ENCODE results near the gene CACFD1.
A peak's percentile ranks its signal among the peaks of the same experiment; 100 is the strongest.

Gene CACFD1

DNA sequence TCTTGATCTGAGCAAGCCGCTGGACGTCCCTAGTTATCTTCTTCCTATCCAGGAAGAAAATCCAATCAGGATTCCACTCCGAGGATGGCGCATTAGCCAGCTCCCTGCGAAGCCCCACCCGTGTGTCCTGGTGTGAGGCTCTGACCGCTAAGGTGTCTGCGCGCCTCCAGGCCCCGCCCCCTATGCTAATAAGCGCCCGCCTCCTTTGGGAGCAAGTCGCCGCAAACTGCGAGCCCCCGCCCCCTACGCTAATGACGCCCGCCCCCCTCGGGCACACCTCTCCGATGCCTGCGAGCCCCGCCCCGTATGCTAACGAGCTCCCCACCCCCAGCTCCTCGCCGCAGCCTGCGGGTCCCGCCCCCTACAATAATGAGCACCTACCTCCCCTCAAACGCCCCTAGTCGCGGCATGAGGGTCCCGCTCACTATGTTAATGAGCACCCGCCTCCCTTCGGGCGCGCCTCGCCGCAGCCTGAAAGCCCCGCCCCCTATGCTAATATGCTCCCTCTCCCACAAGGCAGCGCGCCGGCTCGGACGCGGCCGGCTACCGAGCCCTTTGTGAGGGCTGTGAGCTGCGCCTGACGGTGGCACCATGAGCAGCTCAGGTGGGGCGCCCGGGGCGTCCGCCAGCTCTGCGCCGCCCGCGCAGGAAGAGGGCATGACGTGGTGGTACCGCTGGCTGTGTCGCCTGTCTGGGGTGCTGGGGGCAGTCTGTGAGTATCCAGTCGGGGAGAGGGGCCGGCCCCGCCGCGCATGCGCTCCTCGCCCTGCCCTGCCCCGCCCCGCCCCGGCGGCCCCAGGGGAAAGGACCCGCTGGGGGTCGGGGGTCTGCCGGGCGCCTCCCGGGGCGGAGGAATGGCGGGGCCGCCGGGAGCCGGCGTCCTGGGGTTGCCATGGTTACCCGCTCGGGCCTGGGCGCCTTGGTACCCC lies at the start of gene CACFD1:
Gene CACFD1 (plus strand): TSS at position 503 of the 929 bp plus-strand sequence. CDS start 89 bp downstream, at position 592.
- H3K4me3 ChIP-seq (ENCODE audit: low read length): peak within 1 kb of the TSS; percentile 80
- TF ChIP-seq, protein P1, sequence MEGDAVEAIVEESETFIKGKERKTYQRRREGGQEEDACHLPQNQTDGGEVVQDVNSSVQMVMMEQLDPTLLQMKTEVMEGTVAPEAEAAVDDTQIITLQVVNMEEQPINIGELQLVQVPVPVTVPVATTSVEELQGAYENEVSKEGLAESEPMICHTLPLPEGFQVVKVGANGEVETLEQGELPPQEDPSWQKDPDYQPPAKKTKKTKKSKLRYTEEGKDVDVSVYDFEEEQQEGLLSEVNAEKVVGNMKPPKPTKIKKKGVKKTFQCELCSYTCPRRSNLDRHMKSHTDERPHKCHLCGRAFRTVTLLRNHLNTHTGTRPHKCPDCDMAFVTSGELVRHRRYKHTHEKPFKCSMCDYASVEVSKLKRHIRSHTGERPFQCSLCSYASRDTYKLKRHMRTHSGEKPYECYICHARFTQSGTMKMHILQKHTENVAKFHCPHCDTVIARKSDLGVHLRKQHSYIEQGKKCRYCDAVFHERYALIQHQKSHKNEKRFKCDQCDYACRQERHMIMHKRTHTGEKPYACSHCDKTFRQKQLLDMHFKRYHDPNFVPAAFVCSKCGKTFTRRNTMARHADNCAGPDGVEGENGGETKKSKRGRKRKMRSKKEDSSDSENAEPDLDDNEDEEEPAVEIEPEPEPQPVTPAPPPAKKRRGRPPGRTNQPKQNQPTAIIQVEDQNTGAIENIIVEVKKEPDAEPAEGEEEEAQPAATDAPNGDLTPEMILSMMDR (conservative IDR thresholded peaks at IDR 0.05; ENCODE audit: low read length): no peak
- peak; percentile 83 for DNase-seq (ENCODE audit: low read depth)

DNA sequence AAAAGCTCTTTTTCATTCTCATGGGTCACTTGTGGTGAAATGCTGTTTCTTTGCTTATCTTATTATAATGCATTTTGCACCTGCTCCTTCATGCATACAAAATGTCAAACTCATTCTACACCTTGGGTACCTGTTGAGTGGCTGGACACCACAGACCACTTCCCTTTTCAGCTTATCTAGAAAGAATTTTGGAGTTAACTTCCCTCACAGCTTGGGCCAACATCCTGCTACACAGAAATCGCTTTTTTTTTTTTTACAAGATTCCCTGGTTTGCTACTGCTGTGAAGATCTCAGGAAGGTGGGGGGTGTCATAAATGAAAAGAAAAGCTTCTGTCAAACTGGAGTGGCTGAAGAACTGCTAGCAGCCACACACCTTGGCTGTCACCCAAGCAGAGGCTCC lies 44.6 kb upstream of the CACFD1 start:
- DNase-seq (ENCODE audit: low read depth): no peak
- TF ChIP-seq, protein P1 (conservative IDR thresholded peaks at IDR 0.05; ENCODE audit: low read length): no peak
- H3K4me3 ChIP-seq (ENCODE audit: low read length): no peak overlapping the region

DNA sequence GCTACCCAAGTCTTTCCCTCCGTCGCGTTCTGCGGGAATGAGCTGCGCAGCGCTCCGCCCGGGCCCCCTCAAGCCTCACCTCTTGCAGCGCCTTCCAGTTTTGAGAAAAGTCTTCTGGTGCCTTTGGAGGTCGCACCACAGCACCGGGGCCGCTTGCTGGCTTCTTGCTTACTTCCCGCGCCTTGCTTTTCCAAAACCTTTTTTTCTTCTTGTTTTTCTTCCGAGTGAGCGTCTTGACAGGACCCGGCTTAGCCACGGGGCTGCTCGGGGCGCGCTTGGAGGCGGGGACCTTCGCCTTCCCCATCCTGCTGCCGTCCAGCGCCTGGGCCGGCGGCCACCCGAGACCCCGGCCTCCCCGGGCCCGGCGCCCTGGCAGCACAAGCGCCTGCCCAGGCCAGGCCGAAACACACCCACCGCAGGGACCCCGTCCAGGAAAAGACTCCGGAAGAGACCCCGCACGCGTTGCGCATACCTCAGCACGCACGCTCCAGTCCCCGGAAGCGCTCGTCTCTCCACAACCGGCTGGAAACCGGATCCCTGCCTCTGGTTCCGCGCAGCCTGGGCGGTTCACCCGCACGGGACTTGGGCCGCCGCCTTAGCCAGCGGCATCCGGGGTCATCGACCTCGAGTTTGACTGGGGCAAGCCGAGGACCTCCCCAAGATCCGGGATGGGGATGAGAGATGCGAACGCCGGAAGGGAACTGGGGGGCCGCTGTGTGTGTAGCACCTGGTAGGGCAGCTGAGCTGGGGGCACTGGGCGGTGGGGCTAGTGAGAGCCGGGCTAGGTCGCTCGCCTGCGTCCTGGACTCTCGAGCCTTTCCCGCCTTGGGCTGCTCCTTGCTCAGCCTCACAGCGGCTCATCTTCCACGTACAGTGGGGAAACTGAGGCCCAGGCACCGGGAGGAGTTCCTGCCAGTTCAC lies 42.0 kb upstream of the CACFD1 start, which contains the start of gene REXO4:
Gene REXO4 (minus strand): TSS at position 470 of the 921 bp plus-strand sequence. CDS start 166 bp downstream, at position 304.
- TF ChIP-seq, protein P1 (conservative IDR thresholded peaks at IDR 0.05; ENCODE audit: low read length): no peak
- DNase-seq (ENCODE audit: low read depth): peak; percentile 86
- H3K4me3 ChIP-seq (ENCODE audit: low read length): peak within 1 kb of the TSS; percentile 84

DNA sequence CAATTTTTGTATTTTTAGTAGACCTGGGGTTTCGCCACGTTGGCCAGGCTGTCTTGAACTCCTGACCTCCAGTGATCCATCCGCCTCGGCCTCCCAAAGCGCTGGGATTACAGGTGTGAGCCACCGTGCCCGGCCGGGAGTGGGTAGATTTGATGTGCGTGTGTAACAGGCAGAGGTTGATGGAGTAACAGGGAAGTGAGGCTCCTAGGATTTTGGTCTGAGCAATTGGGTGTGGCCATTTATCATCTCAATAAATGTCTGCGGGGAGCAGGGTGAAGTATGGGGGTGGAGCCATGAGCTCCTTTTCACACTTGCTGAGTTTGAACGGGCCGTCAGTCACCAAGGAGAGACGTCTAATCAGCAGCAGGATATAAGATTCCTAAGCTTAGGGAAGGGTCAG lies 40.8 kb upstream of the CACFD1 start:
- no peak overlapping the region; the same call in 1 of the 2 replicates for H3K4me3 ChIP-seq (ENCODE audit: low read length)
- DNase-seq (ENCODE audit: low read depth): no peak
- TF ChIP-seq, protein P1 (conservative IDR thresholded peaks at IDR 0.05; ENCODE audit: low read length): no peak

DNA sequence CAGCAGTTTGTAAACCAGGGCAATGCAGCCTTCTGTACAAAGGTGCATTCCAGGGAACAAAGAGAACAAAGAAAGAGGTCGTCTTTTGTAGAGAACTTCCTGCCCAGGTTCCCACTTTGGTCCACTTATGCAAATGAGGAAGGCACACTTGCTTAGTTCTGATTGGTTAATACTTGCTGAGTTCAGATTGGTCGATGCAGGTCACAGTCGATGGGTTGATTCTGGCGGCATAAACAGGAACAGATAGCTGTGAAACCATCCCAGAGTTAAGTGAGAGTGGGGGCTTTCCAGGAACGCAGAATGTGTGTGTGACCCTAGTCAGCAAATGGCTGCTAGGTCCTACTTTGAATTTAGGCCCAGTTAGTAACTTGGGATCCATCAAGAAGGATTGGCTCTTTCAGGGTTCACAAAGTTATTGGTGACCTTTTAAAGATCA lies 39.4 kb upstream of the CACFD1 start:
- no peak overlapping the region for H3K4me3 ChIP-seq (ENCODE audit: low read length)
- TF ChIP-seq, protein P1 (conservative IDR thresholded peaks at IDR 0.05; ENCODE audit: low read length): no peak
- no peak for DNase-seq (ENCODE audit: low read depth)

DNA sequence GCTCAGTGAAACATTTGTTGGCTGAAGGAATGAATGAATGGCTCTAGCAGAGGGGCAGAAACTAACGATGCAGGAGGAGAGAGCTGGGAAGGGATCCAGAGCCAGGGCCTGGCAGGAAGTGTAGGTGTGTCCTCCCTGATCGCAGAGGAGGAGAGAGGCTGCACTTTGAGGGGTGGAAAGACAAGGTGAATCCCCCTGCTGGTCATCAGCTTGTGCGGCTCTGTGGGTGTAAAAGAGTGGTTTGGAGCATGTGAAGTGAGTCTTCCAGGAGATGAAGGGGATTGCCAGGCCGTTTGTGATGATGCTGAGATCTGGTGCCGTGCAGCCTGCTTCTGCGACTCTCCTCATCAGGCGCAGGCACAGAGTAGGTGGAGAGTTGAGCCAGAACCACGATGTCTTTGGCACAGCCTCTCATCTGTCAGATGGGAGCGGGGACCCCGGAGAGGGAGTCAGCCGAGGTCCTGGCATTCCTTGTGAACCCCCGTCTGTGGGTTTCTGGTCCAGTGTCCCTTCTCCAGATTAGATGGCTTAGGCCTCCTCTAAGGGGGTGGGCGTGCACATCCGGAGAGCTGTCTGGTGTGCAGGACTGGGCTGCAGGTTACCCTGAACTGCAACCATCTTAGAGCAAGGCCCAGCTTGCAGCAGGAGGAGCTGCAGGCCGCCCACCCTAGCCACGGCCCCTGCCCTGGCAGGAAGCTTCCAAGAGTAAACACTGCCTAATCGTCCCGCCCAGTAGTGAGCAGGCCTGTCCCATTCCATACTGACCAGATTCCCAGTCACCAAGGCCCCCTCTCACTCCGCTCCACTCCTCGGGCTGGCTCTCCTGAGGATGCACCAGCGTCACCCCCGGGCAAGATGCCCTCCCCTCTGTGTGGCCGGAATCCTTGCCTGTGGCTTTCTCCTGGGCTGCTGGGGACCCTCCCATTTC lies 37.9 kb upstream of the CACFD1 start, which contains the start of gene ADAMTS13:
Gene ADAMTS13 (plus strand): TSS at position 753 of the 928 bp plus-strand sequence. CDS start 77 bp downstream, at position 830.
- DNase-seq (ENCODE audit: low read depth): no peak
- TF ChIP-seq, protein P1 (conservative IDR thresholded peaks at IDR 0.05; ENCODE audit: low read length): no peak
- H3K4me3 ChIP-seq (ENCODE audit: low read length): no peak within 1 kb of the TSS
